HL-60 (cell line): ENCODE results near the gene PAFAH1B2.

Experiments used
- CTCF ChIP-seq: IDR thresholded peaks from one replicate; pipeline ENCODE4 v1.5.1; 2011; ENCODE audit warnings: low read length, control low read depth, inconsistent platforms; ENCODE audit not compliant: insufficient read depth
- GABPA ChIP-seq: IDR thresholded peaks from 2 replicates; pipeline ENCODE4 v1.6.1; 2012; ENCODE audit warnings: low read depth
- POLR2AphosphoS5 ChIP-seq: IDR thresholded peaks from 2 replicates; pipeline ENCODE4 v1.6.1; 2012; ENCODE audit warnings: low read depth
- REST ChIP-seq: IDR thresholded peaks from 2 replicates; pipeline ENCODE4 v1.6.1; 2012; ENCODE audit warnings: low read depth; ENCODE audit not compliant: insufficient replicate concordance
- SPI1 ChIP-seq: IDR thresholded peaks from 2 replicates; pipeline ENCODE4 v1.6.1; 2012; ENCODE audit warnings: low read depth, mild to moderate bottlenecking, borderline replicate concordance

GRCh38 chr11:117130879-117131278 lies 13.2 kb upstream of the PAFAH1B2 start:
- TF ChIP-seq CTCF (no peak), POLR2AphosphoS5 (no peak), REST (no peak), GABPA (no peak), SPI1 (no peak)
